Muscle of leg (tissue), 11 donors: ENCODE results near the gene MT1B. TPM values are rescaled to one million over a fixed set of nuclear protein-coding genes. Genes with fewer than 3 reads are reported as not detected.
"Not testable (repeated sequence)": the region's sequence is repeated elsewhere in the genome, so short reads cannot be mapped to it uniquely, and the experiment has no call there.

ENCODE experiments used
- DNase-seq: peaks from one replicate; pipeline ENCODE4 v3.0.0; 2013
- H3K27ac ChIP-seq: one replicate; pipeline ENCODE4 v1.5.1; 2013; ENCODE audit warnings: mild to moderate bottlenecking, low read length, control low read depth
- H3K27me3 ChIP-seq: one replicate; pipeline ENCODE4 v1.6.1; 2013; ENCODE audit warnings: low read length; ENCODE audit not compliant: control insufficient read depth, insufficient read depth
- H3K36me3 ChIP-seq: one replicate; pipeline ENCODE4 v1.6.1; 2013; ENCODE audit warnings: low read length; ENCODE audit not compliant: control insufficient read depth, insufficient read depth
- H3K4me1 ChIP-seq: one replicate; pipeline ENCODE4 v1.6.1; 2013; ENCODE audit warnings: low read length; ENCODE audit not compliant: control insufficient read depth, insufficient read depth
- H3K4me3 ChIP-seq: one replicate; pipeline ENCODE4 v1.5.1; 2013; ENCODE audit warnings: low read length, control low read depth
- H3K9me3 ChIP-seq: replicated peaks from 2 replicates; pipeline ENCODE4 v1.6.1; 2013; ENCODE audit warnings: low read depth, low read length; ENCODE audit not compliant: control insufficient read depth
- WGBS: methylation state at CpG from one replicate; pipeline ENCODE4 v1.1.5; 2013; ENCODE audit warnings: missing lambda C conversion rate; ENCODE audit not compliant: insufficient coverage; 5-methylcytosine and 5-hydroxymethylcytosine counted together
- polyA plus RNA-seq, 8 donors: library from polyadenylated mRNA; unstranded; fragments of 120-200 nt; gene quantifications; one replicate each; pipeline versions ENCODE4 v1.2.1 to v1.2.3, GENCODE V29; 2013; ENCODE audit warnings: inconsistent platforms in 1 of 8, low replicate concordance in 1 of 8; ENCODE audit not compliant: insufficient read length in 8 of 8, insufficient read depth in 1 of 8
- total RNA-seq: library from RNA; stranded (reverse); fragments of 120-200 nt; gene quantifications from one replicate; pipeline ENCODE4 v1.2.4, GENCODE V29; 2013

MT1B gene
- total and polyA plus RNA-seq, 9 donors: 0.64 TPM; not detected in 8

DNA sequence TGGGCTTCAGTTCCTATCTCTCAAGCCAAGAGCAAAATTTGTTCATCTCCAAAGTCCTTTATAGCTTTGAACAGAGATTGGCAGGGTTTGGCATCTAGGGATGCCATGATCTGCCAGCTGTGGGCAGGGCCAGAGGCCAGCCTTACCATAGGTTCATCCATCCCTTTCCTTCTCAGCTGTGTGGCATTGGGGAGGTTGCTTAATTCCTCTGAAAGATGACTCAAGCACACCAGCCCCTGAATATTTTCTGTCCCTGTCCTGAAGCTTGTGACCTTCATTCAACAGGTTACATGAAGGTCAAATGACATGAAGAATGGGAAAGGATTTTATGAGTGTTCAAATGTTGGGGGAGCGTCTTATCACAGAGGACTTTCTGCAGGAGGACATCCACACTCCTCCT lies 12.8 kb downstream of the MT1B start:
- Histone ChIP-seq H3K27ac (no peak overlapping the region), H3K27me3 (peaks cover 89% of the 10 kb centered on the region), H3K9me3 (no peaks in the 10 kb centered on the region), H3K4me1 (peaks cover 14% of the 10 kb centered on the region), H3K4me3 (no peak overlapping the region), H3K36me3 (no peaks in the 10 kb centered on the region)
- DNase-seq: no peak
- no CpG with 5 or more reads among the region's 1 CpG for WGBS

DNA sequence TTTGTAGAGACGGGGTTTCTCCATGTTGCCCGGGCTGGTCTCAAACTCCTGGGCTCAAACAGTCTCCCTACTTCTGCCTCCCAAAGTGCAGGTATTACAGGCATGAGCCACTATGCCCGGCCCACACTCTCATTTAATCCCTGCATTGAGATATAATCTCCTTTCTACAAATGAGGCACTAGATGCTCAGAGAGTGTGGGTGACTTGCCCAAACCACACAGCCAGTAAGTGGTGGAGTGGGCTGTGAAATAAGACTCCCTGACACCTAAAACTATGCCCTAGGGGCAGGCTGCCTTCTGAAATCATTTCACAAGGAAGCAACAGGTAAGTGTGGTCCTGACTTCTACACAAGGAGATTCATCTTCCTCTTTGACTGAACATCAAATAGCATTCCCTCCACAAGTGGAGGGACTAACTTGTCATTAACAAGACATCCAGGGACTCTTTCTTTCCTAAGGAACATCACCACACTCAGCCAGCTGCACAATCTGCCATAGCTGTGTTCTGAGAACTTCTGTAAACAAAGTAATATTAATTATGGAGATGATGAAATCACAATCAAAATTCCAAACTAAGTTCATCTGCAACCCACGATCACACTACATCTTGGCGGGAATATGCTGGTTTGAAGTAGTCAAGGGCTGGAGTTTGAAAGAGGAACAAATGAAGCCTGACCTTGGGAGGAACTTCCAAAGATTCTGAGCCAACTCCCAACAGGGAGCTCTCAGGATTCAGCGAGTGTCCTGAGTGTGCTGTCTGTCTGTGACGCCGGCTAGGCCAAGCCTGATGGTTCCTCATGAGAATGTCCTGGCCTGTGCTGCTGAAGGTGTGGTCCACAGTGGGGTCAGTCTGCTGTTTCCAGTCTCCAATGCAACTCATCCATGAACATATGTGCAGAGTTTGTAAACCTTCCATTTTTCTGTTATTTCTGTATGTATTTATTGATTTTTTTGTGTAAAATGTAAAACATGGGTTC lies 13.9 kb downstream of the MT1B start:
- WGBS: no CpG with 5 or more reads among the region's 8 CpGs

GRCh38 chr16:56667581-56668571 lies 16.2 kb downstream of the MT1B start, which contains the start of gene MT1G:
Gene MT1G, minus strand, starts transcription at chr16:56668065. Its CDS starts 72 bp downstream, at chr16:56667993.
- Histone ChIP-seq H3K27me3 (peaks cover 89% of the 10 kb centered on the region), H3K27ac (no peak within 1 kb of the TSS), H3K4me3 (no peak within 1 kb of the TSS), H3K4me1 (peaks cover 20% of the 10 kb centered on the region), H3K36me3 (no peaks in the 10 kb centered on the region), H3K9me3 (no peaks in the 10 kb centered on the region)
- DNase-seq: peak; percentile 53
- 5% methylated on average over 39 of the region's 46 CpGs for WGBS

More for the DNA sequence above, 13.9 kb downstream of the MT1B start:
- H3K4me3 ChIP-seq, H3K36me3 ChIP-seq, H3K27ac ChIP-seq, H3K9me3 ChIP-seq: not testable (repeated sequence)
- H3K4me1 ChIP-seq: peaks cover 22% of the 10 kb centered on the region
- H3K27me3 ChIP-seq: peaks cover 89% of the 10 kb centered on the region
- DNase-seq: peak; percentile 62

- Histone ChIP-seq H3K9me3 (no peaks in the 10 kb centered on the region), H3K27me3 (peaks cover 90% of the 10 kb centered on the region), H3K4me3 (no peak within 1 kb of the TSS), H3K36me3 (no peaks in the 10 kb centered on the region), H3K4me1 (peaks cover 21% of the 10 kb centered on the region), H3K27ac (no peak within 1 kb of the TSS)
- DNase-seq: no peak
- WGBS: 12% methylated on average over 34 of the region's 38 CpGs
These were observed 17.5 kb downstream of the MT1B start, which contains the start of gene MT1H for GRCh38 chr16:56669005-56669839. Gene MT1H, plus strand, starts transcription at chr16:56669814. Its CDS starts 71 bp downstream, at chr16:56669885.

GRCh38 chr16:56669840-56670619 lies 18.3 kb downstream of the MT1B start:
- peaks cover 88% of the 10 kb centered on the region for H3K27me3 ChIP-seq
- 15% methylated on average over 10 of the region's 19 CpGs for WGBS
- no peaks in the 10 kb centered on the region for H3K36me3 ChIP-seq
- H3K9me3 ChIP-seq: no peaks in the 10 kb centered on the region
- peaks cover 21% of the 10 kb centered on the region for H3K4me1 ChIP-seq
- no peak for DNase-seq
- H3K27ac ChIP-seq: no peak overlapping the region
- H3K4me3 ChIP-seq: no peak overlapping the region

DNA sequence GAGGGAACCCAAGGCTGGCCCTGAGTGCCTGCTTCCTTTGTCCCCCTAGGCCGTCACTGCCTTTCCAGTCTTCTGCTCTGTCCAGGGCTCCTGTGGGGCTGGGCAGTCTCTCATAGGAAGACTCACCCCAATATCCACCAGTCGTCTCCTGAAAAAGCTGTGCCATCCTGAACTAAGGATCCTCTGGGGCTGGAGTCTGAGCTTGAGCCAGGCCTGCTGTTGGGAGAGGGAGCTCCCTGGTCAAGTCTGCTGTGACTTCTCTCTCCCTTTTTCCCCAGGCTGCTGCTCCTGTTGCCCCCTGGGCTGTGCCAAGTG lies 18.9 kb downstream of the MT1B start:
- peaks cover 25% of the 10 kb centered on the region for H3K4me1 ChIP-seq
- H3K9me3 ChIP-seq: no peaks in the 10 kb centered on the region
- no peaks in the 10 kb centered on the region for H3K36me3 ChIP-seq
- no peak overlapping the region for H3K27ac ChIP-seq
- H3K4me3 ChIP-seq: no peak overlapping the region
- peaks cover 90% of the 10 kb centered on the region for H3K27me3 ChIP-seq
- no peak for DNase-seq
- WGBS: no CpG with 5 or more reads among the region's 2 CpGs

DNA sequence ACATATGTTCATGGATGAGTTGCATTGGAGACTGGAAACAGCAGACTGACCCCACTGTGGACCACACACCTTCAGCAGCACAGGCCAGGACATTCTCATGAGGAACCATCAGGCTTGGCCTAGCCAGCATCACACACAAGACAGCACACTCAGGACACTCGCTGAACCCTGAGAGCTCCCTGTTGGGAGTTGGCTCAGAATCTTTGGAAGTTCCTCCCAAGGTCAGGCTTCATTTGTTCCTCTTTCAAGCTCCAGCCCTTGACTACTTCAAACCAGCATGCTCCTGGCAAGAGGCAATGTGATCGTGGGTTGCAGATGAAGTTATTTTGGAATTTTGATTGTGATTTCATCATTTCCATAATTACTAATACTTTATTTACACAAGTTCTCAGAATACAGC lies 20.0 kb downstream of the MT1B start:
- Histone ChIP-seq H3K27me3 (peaks cover 92% of the 10 kb centered on the region), H3K4me1 (peaks cover 32% of the 10 kb centered on the region)
- H3K36me3 ChIP-seq, H3K9me3 ChIP-seq, H3K27ac ChIP-seq, H3K4me3 ChIP-seq: not testable (repeated sequence)
- WGBS: 80% methylated on average over 1 of the region's 2 CpGs
- DNase-seq: peak; percentile 66

DNA sequence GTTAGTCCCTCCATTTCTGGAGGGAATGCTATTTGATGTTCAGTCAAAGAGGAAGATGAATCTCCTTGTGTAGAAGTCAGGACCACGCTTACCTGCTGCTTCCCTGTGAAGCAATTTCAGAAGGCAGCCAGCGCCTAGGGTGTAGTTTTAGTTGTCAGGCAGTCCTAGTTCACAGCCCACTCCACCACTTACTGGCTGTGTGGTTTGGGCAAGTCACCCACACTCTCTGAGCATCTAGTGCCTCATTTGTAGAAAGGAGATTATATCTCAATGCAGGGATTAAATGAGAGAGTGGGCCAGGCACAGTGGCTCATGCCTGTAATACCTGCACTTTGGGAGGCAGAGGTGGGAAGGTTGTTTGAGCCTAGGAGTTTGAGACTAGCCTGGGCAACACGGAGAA lies 20.5 kb downstream of the MT1B start:
- H3K4me1 ChIP-seq: peaks cover 32% of the 10 kb centered on the region
- not testable (repeated sequence) for H3K9me3 ChIP-seq, H3K4me3 ChIP-seq, H3K27ac ChIP-seq, H3K36me3 ChIP-seq, DNase-seq
- peaks cover 92% of the 10 kb centered on the region for H3K27me3 ChIP-seq
- 60% methylated on average over 1 of the region's 3 CpGs for WGBS
